HepG2 (cell line): ENCODE data around the gene PLIN5.

Source experiments
- DMAP1 ChIP-seq: IDR thresholded peaks from 2 replicates; pipeline ENCODE4 v1.6.1; 2016
- ELF1 ChIP-seq: sonication (generic); formaldehyde crosslinking; IDR thresholded peaks from 2 replicates; pipeline ENCODE4 v1.4.0; 2020; ENCODE audit warnings: missing genetic modification reagents
- POLR2A ChIP-seq, 2 experiments: IDR thresholded peaks; 2 replicates each; pipeline ENCODE4 v1.6.1; 2011; ENCODE audit warnings: low read depth in 2 of 2, low read length in 2 of 2, mild to moderate bottlenecking in 1 of 2, moderate library complexity in 1 of 2; ENCODE audit not compliant: insufficient read depth in 1 of 2
- TAF1 ChIP-seq: sonication (generic); formaldehyde crosslinking; IDR thresholded peaks from 2 replicates; pipeline ENCODE4 v1.4.0; 2020; ENCODE audit warnings: missing genetic modification reagents
- ZNF660 ChIP-seq: sonication (generic); formaldehyde crosslinking; IDR thresholded peaks from 2 replicates; pipeline ENCODE4 v1.5.1; 2020; ENCODE audit warnings: mild to moderate bottlenecking, low read depth, missing genetic modification reagents, borderline replicate concordance
- ZNF83 ChIP-seq: sonication (generic); formaldehyde crosslinking; IDR thresholded peaks from 2 replicates; pipeline ENCODE4 v1.4.0; 2020; ENCODE audit warnings: missing genetic modification reagents, mild to moderate bottlenecking, borderline replicate concordance

DNA sequence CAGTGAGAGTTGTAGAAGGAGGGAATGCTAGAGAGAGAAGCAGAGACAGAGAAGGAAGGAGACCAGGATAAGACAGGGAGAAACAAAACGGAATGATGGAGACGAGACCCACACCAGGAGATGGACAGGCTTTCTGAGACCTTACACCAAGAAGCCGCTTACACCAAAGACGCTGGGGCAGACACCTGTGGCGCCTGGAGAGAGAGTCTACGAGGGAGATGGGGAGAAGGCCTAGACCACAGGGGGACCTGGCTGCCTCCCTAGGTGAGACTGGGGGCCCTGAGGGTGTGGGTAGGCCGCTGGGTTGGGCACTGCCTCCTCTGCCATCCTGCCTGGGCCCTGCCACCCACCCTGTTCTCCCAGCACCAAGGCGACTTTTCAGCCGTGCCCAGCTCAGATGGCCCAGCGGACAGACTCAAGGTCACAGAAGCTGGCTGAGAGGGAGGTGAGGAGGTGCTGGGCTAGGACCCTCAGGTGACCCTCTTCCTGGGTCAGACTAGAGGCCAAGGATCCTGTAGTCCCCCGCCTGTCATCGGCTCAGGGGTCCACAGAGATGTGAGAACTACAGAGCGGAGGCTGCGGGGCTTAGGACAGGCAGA is 5.0 kb downstream of the PLIN5 start:
- TF ChIP-seq ZNF83, result no peak
- TF ChIP-seq ELF1 (CRISPR knock-in tag), result no peak
- no peak for TF ChIP-seq TAF1 (CRISPR knock-in tag)
- no peak for TF ChIP-seq DMAP1 (CRISPR knock-in tag)
- no peak for TF ChIP-seq POLR2A (IDR thresholded peaks at IDR 0.05; ENCODE audit: insufficient read depth in 1 of 2, low read depth in 2 of 2, low read length in 2 of 2)
- no peak for TF ChIP-seq ZNF660 (CRISPR knock-in tag)
